HG02970 (cell line): ENCODE measurements around the gene DLAT.
"Not testable (repeated sequence)": the region's sequence is repeated elsewhere in the genome, so short reads cannot be mapped to it uniquely, and the experiment has no call there.

ENCODE experiments used
- ATAC-seq: cut with Tn5 transposase; IDR thresholded peaks from one replicate; pipeline ENCODE4 v1.9.1; 2021; ENCODE audit warnings: mild to moderate bottlenecking, moderate library complexity, moderate number of reproducible peaks; ENCODE audit not compliant: unreplicated experiment, low FRiP score

DLAT gene

GRCh38 chr11:112024773-112025678 is at the start of gene DLAT:
Gene DLAT, plus strand, starts transcription at chr11:112025408. Its CDS starts 65 bp downstream, at chr11:112025473.
- ATAC-seq, result peak; percentile 71

- no peak for ATAC-seq
Observed at GRCh38 chr11:111976119-111976766, 49.0 kb upstream of the DLAT start.

DNA sequence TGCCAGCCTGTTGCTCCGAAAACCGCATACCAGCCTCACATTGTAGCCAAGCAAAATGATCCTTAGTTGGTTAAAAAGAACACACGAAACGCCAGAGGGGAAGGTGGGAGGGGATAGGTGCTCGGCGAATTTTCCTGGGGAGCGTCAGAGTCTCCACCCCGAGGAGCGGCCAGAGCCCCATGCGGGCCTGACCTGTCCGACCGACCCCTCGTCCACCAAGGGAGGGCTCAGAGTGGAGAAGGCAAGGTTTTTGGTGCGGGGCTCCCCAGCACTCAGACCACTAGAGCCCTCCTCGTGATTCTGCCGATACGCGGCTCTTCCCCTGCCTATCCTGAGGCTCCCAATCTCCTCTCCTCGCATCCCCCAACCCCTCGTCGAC is 48.5 kb upstream of the DLAT start:
- ATAC-seq, result no peak

- ATAC-seq, result no peak
Observed at GRCh38 chr11:111977146-111978027, 47.8 kb upstream of the DLAT start.

DNA sequence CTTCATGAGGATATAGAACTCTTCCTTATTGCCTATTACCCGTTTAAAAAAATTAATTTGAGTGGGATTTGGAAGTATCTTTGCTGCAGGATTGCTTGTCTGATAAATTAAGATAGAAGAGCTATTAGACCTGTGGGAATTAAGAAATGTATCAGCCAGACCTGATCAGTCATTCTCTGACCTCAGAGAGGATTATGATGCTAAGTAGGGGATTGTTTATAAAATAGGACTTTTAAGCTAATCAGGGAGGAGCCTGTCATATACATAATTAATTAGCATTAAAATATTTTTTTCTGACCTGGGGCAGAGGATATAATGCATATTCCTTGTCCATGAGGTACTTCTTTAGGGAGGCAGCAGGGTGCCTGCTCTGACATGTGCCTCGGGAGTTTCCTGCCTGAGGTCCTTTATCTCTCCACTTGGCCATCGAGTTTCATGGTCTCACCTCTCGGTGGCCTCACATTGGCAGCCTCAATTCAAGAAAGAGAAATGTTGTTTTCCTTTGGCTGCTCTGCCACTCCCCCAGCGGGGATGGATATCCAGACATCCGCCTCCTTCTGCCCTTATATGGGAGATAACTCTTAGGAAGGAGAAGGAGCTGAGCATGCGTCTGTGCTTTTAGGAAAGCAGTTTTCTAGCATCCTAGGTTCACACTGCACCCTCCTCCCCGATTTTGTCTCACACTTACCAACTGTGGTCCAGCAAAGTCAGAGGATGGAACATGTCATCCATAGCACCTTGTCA is 47.0 kb upstream of the DLAT start:
- ATAC-seq, result no peak

DNA sequence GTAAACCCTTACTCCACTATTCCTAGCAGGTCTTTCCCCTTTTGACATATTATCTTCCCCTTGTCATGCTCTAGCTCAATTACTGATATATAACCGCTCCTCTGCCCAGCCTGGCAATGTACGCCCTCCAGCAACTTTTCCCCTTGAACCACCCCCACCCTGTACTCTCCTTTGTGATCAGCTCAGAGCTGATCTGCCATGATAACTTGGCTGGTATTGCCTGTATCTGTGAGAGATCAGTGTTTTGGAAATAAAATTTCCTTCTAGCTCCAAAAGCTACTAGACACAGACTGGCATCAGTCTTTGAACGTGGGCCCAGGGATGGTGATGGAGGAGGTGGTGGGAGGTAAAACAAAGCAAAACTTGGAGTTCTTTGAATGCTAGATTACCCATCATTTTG is 45.1 kb upstream of the DLAT start:
- no peak for ATAC-seq

- no peak for ATAC-seq
Observed at GRCh38 chr11:111981270-111981669, 43.9 kb upstream of the DLAT start.

DNA sequence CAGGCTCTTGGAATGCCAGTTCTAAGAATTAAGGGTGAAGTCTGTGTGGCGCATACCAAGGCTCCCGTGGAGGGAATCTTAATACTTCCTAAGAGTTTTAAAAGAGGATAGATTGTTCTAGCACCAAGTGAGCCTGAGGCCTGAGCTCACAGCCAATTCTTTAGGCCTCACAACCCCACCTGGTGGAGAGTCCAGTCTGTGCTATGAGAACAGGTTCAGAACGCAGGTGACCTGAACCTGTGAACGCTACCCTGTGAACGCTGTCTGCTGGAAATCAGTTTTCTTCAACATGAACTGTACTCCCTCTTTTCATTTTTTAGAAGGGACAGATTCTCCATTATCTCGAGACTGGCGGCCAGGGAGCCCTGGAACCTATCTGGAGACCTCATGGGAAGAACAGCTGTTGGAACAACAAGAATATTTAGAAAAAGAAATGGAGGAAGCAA is 43.2 kb upstream of the DLAT start:
- no peak for ATAC-seq

DNA sequence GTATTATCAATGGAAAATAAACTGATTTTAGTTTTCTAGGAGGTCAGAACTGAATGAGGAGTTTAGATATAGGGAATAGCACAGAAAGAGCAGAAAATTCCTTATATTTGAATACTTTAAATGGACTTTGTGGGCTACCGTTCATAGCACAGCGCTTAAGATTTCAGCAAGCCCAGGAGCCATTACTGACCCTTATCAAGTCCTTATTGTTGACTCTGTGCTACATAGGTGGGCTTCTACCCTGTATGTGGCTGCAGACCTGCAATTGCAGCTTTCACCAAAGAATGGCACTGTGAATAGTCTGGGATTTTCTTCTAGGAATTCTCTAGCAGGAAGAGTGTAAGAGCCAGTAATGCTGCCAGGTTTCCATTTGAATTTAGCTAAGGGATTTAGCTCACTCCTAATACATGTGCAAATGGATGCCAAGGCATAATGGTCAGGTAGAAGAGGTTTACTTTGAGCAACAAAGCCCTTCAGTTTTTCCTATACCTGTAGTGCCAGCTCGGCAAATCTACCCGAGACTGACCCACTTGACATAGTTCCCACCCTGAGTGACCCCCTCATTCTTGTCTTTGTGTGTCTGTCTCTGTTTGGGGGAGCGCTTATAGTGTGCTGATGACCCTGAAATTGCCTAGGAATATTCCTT is 42.5 kb upstream of the DLAT start:
- ATAC-seq, result no peak

- no peak for ATAC-seq
Observed at GRCh38 chr11:111983187-111983986, 41.8 kb upstream of the DLAT start.

GRCh38 chr11:111986589-111986988 is 38.6 kb upstream of the DLAT start:
- no peak for ATAC-seq

GRCh38 chr11:111990381-111990780 is 34.8 kb upstream of the DLAT start:
- ATAC-seq, result no peak

GRCh38 chr11:111992206-111992855 is 32.9 kb upstream of the DLAT start:
- no peak for ATAC-seq

- ATAC-seq, result no peak
Observed at GRCh38 chr11:111996129-111996528, 29.1 kb upstream of the DLAT start.

GRCh38 chr11:111996669-111997068 is 28.5 kb upstream of the DLAT start:
- ATAC-seq, result not testable (repeated sequence)

DNA sequence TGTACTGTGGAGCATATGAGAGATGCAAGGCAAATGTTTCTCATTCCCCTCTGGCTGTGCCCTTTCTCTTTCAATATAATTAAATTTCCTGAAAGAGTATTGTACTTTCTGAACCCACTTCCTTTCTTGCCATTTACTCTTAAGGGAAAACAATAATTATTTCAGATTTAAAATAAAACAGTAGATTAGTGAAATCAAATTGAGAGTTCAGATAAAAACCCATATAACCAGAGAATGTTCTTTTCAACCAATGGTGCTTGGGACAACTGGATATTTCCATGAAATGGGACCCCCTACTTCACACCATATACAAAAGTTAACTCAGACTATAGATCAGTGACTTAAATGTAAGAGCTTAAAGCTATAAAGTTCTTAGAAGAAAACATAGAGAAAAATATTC is 26.1 kb upstream of the DLAT start:
- no peak for ATAC-seq

DNA sequence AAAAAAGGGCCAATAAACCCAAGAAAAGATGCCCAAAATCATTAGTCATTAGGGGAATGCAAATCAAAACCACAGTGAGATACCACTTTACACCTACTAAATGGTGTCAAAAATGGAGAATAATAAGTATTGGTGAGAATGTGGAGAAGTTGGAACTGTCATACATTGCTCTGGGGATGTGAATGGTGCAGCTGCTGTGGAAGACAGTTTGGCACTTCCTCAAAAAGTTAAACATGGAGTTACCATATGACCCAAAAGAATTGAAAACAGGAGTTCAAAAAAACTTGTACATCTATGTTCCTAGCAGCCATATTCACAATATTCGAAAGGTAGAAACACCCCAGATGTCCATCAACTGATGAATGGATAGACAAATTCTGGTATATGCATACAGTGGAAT is 24.5 kb upstream of the DLAT start:
- ATAC-seq, result no peak

GRCh38 chr11:112002491-112003216 is 22.6 kb upstream of the DLAT start:
- ATAC-seq, result no peak
